GM13977 (cell line): ENCODE measurements around the gene FLYWCH2.

Source experiments
- DNase-seq: peaks from one replicate; pipeline ENCODE4 v3.0.0; 2012; ENCODE audit warnings: low spot score
- CTCF ChIP-seq: IDR thresholded peaks from 2 replicates; pipeline ENCODE4 v1.5.1; 2012; ENCODE audit warnings: mild to moderate bottlenecking, control low read depth; ENCODE audit not compliant: insufficient read depth; ENCODE audit errors: extremely low read depth, missing control alignments
- in situ Hi-C: fragments of 300-500 bp; cut with MboI; formaldehyde crosslinking; loops from one replicate; pipeline ENCODE4 v1.12.0; 2022; ENCODE audit warnings: low sequenced_read_pairs, low pct_unique_long_range_greater_than_20kb, mixed read lengths, inconsistent platforms; ENCODE audit not compliant: unreplicated experiment

FLYWCH2 gene

GRCh38 chr16:2882650-2883457 is at the start of gene FLYWCH2:
TSS of gene FLYWCH2 (plus strand) at chr16:2883215. CDS start at chr16:2896450, 13,235 bp downstream.
- in situ Hi-C loops: no loop called here
- peak; percentile 97 for DNase-seq
- TF ChIP-seq CTCF: no peak

GRCh38 chr16:2833776-2834175 is 49.2 kb upstream of the FLYWCH2 start:
- no peak for DNase-seq
- TF ChIP-seq CTCF: no peak
- in situ Hi-C loops: no loop called here

- no peak for TF ChIP-seq CTCF
Observed at GRCh38 chr16:2834968-2835367, 48.0 kb upstream of the FLYWCH2 start.

GRCh38 chr16:2835638-2836493 is 47.1 kb upstream of the FLYWCH2 start:
- no peak for TF ChIP-seq CTCF
- in situ Hi-C loops: no loop called here
- no peak for DNase-seq

More at GRCh38 chr16:2834968-2835367, 48.0 kb upstream of the FLYWCH2 start:
- in situ Hi-C loops: no loop called here
- no peak for DNase-seq

GRCh38 chr16:2836646-2837508 is 46.1 kb upstream of the FLYWCH2 start:
- in situ Hi-C loops: no loop called here
- no peak for DNase-seq
- TF ChIP-seq CTCF: no peak

- DNase-seq: peak; percentile 82
- in situ Hi-C loops: no loop called here
- peak; percentile 73 for TF ChIP-seq CTCF
Observed at GRCh38 chr16:2838928-2839327, 44.1 kb upstream of the FLYWCH2 start.
